DMS53 (cell line): Measurements from ENCODE around the gene HOXA1.
A peak's percentile ranks its signal among the peaks of the same experiment; 100 is the strongest.

ENCODE experiments used
- DNase-seq: peaks from one replicate; lab custom pipeline; 2025; lab: John Stamatoyannopoulos, UW

The HOXA1 gene

DNA sequence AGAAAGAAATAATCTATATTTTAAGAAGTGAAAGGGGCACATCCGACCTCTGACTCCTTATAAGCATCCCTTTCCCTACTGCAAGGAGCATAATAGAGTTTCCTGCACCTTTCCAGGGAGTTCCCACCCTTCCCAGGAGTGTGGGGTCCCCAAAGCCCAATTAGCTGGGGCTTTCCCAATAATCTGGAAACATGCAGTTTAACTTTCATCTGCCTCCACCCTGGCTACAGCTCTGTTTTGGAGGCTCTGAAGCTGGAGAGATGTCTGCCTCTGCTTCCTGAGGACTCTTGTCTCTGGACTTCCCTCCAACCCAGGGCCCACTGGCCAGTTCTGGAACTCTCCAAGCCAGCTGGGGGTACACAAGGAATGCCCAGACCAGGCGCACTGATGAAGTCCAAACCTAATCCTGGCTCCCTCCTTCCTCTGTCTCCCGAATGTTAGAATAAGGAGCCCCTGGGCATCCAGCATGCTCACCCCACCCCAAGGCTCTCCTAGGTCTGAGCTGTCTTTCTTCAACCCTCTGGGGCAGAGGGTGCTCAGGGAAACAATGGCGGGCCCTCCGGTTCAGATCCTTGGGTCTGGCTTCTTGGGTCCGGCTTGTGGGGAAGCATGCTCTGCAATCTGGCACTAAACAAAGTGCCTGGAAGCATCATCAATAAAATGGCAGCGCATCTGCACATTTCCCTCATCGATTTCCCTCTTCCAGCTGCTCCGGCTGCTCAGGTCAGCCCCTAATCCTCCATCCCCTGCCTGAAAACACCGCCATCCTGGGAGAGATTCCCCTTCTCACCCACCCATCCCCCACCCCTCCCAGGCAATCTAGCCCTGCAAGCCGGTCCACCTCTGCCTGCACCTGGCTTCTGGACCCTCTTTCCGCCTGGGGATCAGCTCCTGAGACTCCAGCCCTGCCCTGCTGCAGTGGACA is 21.4 kb upstream of the HOXA1 start:
- DNase-seq, result no peak

DNA sequence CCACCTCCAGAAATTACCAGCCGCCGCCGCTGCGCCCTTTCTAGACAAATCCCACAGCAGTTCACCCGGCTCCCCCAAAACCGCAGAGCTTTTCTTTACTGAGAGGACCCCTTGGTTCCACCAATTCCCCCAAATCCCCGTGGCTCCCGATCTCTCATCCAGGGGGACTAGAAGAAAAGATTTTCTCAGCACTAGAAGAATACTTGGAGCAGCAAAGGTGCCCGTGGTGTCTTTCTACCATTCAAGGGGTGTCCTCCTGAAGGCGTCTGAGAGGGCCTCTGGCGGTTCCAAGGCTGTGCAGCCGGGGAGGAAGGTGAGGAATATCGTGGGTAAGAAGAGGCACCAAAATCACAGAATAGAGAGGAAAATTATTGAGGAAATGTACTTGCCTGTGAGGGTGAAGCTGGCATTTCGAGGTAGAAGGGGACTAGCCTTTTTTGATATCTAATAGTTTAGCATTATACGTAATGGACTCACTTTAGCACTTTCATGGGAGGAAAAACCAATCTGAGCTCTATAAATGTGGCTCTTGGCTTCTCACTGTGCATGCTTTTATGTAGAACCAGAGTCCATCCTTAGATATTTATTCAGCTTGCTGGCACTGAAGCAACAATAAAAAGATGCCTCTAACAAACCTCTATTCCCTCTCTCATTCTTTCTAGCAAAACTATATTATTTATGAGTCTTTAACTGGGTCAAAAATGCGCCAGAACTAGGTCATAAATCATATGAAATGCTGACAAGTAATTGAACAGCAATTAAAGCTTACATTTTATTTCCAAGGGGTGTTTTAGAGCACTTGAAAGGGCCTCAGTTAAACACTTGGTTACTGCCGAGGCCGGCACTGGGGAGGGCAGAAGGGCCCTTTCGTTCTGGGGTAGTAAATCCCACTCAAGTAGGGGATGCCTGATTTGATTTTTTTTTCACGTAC is 20.5 kb upstream of the HOXA1 start:
- DNase-seq, result no peak

DNA sequence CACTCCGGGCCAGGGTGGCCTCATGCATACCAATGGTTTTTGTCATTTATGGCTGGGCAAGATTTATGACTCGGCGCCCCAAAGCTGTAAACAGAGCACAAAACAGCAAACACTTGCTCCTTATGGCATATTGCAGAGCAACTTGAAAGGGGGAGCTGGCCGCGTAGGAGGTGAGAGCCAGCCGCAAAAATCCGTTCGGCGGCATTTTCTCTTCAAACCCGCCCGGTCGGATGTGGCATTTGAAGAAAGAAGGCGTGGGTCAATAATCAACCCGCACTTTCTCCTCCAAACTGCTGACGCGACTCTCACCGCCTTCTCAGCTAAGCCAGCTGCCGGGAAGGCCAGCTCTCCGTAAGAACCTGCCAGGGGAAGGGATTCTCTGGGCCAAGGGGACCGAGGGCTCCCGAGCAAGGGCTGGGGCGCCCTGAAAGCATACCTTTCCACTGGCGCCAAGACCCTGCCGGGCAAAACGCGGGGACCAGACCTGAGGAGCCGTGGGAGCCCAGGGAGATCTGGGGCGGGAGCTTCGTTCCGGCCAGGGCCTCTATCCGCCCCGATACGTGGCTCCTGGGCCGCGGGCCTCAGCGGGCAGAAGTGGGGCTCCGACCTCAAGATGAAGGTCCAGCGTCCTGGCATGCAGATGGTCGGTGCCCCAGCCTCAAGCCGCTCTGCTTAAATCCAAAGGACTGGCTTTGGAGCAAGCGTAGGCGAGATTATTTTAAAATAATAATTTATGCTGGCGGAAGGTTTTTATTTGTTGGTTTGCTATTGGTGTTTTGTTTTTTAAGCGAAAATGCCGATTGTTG is 19.6 kb upstream of the HOXA1 start:
- peak; percentile 64 for DNase-seq

DNA sequence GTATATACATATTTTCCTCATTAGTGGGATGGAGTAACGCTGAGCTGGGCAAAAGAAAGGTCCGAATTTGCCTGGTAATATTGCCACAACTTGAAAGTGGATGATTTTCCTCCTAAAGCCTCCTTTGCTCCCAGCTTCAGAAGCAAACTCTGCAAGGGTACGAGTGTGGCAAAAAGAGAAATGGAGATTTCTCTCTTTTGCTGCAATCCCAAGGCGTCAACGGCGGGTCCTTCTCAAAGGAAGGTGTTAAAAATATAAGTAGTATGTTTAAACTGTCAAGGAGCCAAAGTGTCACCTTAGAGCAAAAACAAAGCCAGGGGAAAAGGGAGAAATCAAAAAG is 19.1 kb upstream of the HOXA1 start:
- DNase-seq, result no peak

DNA sequence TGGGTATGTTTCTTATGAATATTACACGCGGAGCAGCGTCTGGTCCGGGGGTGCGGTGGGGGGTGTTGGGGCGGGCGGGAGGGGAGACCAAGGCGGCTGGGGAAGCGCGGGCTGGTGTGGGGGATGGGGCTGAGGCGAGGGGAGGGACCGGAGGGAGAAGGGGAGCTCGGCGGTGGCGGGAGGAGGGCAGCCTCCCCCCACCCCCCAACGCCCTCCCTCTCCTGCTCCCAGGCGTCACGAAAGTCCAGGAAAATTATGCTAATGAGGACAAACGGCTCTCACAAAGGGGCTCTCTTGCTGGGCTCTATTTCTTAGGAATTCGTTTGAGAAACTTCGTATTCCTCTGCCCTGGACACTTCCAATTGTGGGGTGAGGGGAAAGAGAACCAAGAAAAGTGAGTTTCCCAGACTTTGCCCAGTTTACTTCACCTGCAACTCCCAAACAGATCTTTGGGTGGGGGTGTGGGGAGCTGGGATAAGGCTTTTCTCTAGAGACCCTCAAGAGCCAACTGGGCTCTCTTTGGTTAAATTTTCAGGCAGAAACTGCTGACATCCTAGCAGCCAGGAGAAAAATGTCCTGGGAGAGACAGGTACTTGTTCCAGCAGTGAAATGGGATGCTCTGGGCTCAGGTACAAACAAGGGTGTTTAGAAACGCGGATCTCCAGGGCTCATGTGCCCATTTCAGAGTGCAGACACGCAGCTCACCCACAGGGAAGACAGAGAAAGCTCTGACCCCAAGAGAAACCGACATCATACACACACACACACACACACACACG is 18.4 kb upstream of the HOXA1 start:
- peak; percentile 68 for DNase-seq

DNA sequence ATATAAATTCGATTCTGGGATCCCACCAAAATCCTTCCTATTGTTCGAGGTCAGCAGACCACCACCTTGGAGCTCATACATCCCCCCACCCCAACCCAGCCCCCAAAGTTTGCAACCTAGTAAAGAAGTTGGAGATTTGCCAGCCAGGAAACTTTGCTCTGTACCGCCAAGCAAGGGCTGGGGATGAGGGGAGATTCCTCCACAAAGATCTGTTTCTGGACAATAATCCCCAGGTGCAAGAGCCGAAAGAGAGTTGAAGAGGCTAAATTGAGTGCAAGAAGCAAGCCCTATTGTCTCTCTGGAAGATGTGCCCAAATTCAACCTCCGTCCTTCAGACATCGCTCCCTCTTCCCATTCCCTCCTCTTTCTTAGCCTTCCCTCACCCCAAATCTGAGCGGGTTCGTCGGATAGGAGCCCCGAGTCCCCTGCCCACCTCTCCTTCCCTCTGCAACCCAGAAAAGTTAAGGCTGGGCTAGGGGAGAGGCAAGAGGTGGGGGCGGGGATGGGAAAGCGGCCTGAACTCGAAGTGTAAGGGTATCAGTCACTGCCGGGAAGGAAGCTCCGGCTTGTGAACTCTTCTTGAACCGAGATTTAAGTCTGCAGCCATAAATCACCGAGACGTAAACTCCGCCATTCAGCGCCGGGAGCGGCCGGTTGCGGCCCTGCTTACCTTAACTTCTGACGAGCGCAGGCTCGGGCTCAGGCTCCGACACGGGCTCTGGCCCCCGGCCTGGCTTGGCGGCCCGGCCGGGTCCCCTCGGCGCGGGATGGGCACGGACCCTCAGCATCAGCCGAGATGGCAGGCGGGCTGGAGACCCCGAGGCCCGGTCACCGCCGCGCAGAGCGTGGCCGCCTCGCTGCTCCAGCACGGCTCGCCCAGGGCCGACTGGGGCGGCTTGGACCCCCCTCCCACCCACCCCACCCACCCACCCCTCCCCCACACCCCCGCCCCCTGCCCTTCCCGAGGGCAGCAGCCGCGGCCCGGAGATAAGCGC is 17.5 kb upstream of the HOXA1 start:
- DNase-seq, result peak; percentile 66

DNA sequence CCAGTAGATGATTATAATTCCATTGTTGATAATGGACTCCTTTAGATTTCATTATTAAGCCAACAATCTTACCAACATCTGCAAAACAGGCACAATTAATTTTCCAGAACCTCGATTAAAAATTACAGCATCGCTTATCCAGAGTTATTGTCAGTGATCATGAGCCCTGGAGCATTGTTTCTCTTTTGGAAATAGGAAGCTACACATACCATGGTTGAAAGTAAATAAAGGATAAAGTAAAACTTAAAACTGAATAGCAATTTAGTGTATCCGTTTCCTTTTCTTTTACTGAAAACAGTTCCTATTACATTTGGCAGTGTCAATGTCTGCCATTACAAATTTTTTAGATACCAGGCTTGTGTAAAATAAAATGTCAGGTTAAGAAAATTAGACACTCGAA is 16.6 kb upstream of the HOXA1 start:
- no peak for DNase-seq

DNA sequence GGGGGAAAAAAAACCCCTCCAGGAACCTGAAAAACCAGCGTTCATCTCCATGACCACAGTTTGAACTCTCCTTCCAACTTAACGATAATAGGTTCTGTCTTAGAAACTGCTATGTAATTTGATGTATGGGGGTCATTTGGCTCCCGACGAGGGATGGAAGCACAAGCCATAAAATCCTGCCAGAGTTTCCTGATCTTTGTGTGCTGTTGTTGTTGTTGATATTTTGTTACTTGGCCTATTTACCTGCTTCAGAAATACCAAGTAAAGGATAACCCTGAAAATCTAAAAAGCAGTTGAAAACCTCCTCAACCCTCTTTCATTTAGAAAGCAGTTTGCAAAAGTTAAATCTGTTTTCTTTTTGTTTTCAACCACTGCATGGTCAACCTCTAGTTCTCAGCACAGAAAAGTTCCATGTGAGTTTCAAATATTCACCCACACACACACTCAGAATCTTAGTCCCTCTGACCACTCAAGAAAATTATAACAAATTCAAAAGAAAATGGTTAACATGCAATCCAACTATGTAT is 16.0 kb upstream of the HOXA1 start:
- DNase-seq, result no peak

DNA sequence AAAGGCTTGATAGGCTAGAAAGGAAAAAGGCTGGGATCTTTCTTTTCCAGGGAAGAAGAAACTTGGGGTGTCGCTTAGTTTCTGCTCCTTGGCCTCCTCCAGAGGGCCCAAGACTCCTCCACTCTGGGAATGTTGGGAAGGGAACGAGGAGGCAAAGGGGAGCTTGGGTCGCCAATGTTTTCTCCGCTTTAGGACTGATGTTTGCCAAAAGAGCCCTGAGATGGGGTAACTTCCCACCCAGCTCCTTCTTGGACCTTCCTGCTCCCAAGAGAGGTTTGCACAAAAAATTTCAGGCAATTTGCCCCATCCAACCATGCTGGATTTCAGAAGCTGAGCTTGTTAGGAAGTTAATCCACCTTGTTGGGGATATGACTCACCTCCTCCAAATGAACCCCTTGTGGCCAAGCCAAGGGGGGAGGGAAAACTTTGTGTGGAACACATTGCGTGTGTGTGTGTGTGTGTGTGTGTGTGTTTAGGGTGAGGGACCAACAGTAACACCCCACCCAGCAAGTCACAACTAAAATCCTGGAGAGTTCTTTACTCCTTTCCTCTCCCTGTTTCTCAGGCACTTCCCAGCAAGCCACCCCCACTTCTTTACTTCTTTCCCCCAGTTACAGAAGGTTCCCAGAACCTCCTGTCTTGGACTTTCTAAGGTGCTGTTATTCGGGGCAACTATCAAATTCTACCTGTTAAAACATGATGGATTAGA is 15.4 kb upstream of the HOXA1 start:
- no peak for DNase-seq

DNA sequence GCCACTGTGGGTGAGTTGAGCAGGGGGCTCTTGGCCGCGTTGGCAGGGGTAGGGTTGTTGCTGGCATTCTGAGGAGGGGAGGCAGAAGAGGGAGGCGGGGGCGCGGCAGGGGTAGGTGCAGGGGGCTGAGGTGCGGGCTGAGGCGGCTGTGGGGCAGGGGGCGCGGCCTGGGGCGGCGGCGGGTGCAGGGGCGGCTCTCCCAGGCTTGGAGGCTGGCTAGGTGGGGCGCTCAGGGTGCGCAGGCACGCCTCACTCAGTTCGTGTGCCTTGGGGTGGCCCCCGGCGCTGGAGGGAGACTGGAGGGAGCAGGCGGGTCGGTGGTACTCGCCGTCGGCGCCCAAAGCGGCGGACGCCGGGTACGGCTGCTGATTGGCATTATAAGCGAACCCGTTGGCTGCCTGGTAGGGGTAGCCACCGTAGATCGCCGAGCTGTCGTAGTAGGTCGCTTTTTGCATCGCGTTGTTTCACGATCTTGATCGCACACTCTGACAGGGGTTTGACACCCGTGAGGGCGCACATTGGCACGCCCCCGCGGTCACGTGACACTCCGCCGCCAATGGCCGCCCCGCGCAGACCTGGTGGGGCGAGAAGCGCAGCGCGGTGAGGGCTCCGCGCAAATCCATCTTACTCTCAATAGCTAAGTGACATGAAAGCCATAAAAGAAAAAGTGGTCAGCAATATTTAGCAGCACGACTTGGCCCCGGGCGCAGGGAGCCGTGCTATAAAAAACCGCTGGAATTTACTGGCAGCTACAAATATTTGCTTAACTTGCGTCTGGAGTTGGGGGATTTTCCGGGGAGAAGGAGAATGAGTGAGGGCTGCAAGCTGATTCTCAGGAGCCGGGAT is 14.6 kb upstream of the HOXA1 start:
- DNase-seq, result no peak

DNA sequence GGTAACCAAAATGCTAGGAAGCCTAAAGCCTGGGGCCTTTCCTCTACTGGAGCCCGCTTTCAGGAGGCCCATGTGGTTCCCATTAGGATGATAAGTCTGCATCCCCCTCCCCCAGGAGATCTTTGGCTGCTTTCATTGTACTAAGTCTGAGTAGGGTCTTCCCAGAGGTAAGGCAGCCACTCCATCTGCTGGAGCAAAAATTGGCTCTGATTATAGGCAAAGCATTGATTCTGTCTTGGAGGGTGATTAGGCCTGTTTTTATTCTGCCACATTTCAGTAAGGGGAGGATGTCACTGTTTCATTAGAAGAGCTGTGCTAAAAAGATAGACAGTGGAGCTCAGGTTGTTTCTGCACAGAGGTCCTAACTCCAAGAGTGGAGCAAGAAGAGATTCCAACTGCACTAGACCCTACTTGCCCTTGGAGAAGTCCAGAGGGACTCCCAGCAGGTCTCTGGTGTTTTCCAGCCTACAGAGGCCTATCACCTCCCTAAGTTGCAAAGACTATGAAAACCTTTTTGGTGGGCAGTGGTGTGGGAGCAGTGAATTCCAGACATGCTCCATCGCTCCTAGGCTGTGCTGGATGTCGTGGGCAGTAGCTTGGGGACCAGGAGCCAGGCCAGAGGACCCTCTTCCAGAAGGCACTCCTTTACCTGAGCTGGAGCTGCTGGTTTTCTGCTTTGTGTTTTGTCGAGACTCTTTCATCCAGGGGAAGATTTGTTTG is 13.8 kb upstream of the HOXA1 start:
- DNase-seq, result no peak

DNA sequence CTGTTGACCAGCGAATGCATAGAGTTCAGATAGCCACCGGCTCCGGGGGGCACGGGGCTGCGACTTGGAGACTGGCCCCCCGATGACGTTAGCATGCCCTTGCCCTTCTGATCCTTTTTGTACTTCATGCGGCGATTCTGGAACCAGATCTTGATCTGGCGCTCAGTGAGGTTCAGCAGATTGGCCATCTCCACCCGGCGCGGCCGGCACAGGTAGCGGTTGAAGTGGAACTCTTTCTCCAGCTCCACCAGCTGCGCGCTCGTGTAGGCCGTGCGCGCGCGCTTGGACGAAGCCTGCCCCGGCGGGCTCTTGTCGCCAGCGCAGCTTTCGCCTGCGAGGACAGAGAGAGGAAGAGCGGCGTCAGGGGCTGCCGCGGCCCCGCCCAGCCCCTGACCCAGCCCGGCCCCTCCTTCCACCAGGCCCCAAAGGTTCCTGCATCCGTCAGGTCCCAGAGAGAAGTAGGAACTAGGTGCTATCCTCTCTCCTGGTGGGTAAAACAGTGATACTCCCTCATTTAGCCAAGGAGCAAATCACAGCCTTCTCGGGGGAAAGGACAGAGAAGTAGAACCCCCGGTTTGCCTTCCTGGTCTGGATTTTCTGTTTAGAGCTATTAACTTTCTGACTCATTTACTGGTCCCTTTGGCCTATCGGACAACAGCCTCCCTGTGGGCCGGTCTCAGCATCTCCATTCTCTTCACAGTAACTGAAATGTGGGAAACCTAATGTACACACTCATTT is 12.8 kb upstream of the HOXA1 start:
- DNase-seq, result peak; percentile 69

DNA sequence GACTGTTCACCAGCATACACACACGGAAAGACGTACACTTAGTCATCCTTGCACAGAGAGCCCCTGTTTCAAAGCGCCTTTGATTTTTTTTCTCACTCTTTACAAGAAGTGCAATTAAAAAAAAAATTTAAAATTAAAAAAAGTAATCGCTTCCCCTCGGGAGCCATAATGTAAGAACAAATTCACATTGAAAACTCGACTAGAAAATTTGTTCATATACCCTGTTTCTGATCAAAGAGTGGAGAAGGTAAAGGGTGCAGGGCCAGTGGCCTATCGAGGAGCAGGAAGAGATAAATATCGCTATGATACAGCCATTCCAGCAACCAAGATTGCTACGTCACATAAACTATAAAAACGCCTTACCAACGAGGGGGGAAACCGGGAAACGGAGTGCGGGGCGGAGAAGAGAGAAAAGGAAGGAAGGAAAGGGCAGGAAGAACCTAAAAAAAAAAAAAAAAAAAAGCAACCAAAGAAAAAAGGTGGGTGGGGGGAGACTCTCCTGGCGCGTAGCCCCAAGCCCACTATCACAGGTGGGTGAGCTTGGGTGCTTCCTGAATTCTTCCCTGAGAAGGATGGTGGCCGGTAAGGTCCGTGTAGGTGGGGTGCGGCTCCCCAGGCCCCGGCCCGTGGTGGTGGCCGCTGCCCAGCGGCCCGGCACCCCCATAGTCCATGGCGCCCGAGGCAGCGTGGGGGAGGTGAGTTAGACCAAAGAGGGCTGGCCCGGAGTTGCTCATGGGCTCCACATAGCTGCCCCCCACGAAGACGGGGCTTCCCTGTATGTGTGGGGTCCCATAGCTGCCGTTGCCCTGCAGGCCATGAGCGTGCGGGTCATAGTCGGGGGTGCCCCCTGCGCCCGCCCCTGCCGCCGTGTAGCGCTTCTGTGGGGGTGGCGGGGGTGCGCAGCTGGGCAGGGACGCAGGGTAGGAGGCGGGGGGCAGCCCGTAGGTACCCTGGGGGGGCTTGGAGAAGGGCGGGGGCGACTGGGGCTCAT is 11.9 kb upstream of the HOXA1 start:
- no peak for DNase-seq

DNA sequence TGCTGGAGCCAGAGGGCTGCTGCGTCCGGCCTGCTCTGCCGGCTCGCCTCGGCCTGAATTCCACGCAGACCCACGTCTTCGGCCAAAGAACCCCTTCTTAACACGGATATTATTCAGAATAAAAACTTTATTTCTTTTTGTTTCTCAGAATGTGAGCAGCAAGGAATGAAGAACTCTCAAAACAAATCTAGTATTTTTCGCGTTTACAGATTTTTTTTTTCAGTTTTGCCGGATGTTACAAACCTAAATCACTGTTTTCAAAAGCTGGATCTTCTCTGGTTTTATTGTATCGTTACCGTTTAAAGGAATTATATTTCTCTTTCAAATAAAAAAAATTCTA is 11.1 kb upstream of the HOXA1 start:
- DNase-seq, result no peak

DNA sequence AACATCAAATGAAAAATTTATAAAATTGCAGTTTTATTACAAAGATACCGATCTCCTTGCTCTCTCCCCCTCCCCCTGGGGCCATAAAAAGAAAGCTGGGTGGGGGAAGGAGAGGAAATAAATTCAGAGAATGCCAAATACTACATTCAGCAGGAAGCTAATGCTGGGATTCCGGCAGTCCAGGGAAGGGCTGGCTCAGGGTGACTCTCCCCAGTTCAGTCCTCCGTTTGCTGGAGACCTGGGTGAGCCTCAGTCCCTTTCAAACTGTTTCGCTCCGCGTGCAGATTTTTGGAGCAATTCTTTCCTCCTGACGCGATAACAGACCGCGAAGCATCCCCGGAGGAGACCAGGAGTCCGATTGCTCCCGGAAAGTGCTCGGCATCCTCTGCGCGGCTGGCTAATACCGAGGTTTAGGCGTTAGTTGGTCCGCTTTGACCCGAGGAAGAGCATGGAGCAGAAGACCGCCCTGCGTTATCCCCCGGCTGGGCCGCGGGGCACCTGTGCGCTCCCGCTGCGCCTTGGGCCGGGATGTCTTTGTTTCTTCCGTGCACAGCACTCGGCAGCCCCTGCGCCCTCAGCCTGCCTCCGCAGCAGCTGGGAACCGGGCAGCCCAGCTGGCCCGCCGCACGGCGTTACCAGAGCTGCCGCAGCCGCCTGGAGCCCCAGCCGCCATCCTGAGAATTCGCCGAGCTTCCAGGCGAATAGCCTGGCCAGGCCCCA is 10.5 kb upstream of the HOXA1 start:
- DNase-seq, result peak; percentile 85
